Neural cell (in vitro differentiated cells): Measurements from ENCODE around the gene HRH1. TPM values are rescaled to one million over a fixed set of nuclear protein-coding genes. Genes with fewer than 3 reads are reported as not detected.

Experiments
- H2AFZ ChIP-seq: fragments of 200-600, 300-800 bp; sonication (generic), shearing (Covaris generic); 2 replicates; pipeline ENCODE4 v1.6.0; 2014; ENCODE audit warnings: low read depth, mild to moderate bottlenecking, antibody characterized with exemption, low read length, moderate library complexity
- H3F3A ChIP-seq: fragments of 200-600 bp; shearing (Covaris generic); 2 replicates; pipeline ENCODE4 v1.6.1; 2016; ENCODE audit warnings: mild to moderate bottlenecking, moderate library complexity, mixed read lengths, antibody characterized with exemption, low read length; ENCODE audit not compliant: insufficient read depth, poor library complexity, severe bottlenecking
- H3K27ac ChIP-seq: fragments of 200-600, 300-800 bp; sonication (generic), shearing (Covaris generic); 2 replicates; pipeline ENCODE4 v1.5.1; 2014; ENCODE audit warnings: mild to moderate bottlenecking, low read length, moderate library complexity
- H3K27me3 ChIP-seq: fragments of 300-800, 200-600 bp; sonication (generic), shearing (Covaris generic); 2 replicates; pipeline ENCODE4 v1.6.0; 2014; ENCODE audit warnings: mild to moderate bottlenecking, low read depth, low read length, moderate library complexity; ENCODE audit not compliant: insufficient read depth
- H3K36me3 ChIP-seq: fragments of 300-800, 200-600 bp; sonication (generic), shearing (Covaris generic); 2 replicates; pipeline ENCODE4 v1.5.1; 2014; ENCODE audit warnings: mild to moderate bottlenecking, antibody characterized with exemption, low read length, moderate library complexity; ENCODE audit not compliant: insufficient read depth
- H3K4me2 ChIP-seq: fragments of 300-800, 200-600 bp; sonication (generic), shearing (Covaris generic); 2 replicates; pipeline ENCODE4 v1.6.0; 2014; ENCODE audit warnings: mild to moderate bottlenecking, low read length
- H3K4me3 ChIP-seq: fragments of 300-800, 200-600 bp; sonication (generic), shearing (Covaris generic); 2 replicates; pipeline ENCODE4 v1.5.1; 2014; ENCODE audit warnings: mild to moderate bottlenecking, low read length, moderate library complexity
- H3K79me2 ChIP-seq: fragments of 200-600 bp; shearing (Covaris generic); replicated peaks from 2 replicates; pipeline ENCODE4 v1.6.0; 2014; ENCODE audit warnings: mild to moderate bottlenecking, low read length, moderate library complexity; ENCODE audit not compliant: insufficient read depth
- H3K9ac ChIP-seq: fragments of 300-800, 200-600 bp; sonication (generic), shearing (Covaris generic); 2 replicates; pipeline ENCODE4 v1.6.1; 2016; ENCODE audit warnings: mild to moderate bottlenecking, low read length, mixed read lengths
- H3K9me2 ChIP-seq: fragments of 200-600 bp; shearing (Covaris generic); 2 replicates; pipeline ENCODE4 v1.6.1; 2016; ENCODE audit warnings: mild to moderate bottlenecking, low read length, mixed read lengths; ENCODE audit not compliant: insufficient read depth
- H3K9me3 ChIP-seq: fragments of 200-600, 300-800 bp; sonication (generic), shearing (Covaris generic); 2 replicates; pipeline ENCODE4 v1.6.1; 2016; ENCODE audit warnings: mild to moderate bottlenecking, mixed run types, low read length, moderate library complexity, mixed read lengths
- H4K20me1 ChIP-seq: fragments of 200-600 bp; shearing (Covaris generic); 2 replicates; pipeline ENCODE4 v1.6.1; 2016; ENCODE audit warnings: mild to moderate bottlenecking, mixed run types; ENCODE audit not compliant: insufficient read depth
- CTCF ChIP-seq: fragments of 450-650 bp; IDR thresholded peaks from 2 replicates; pipeline ENCODE4 v1.5.1; 2014; ENCODE audit warnings: antibody characterized with exemption, mild to moderate bottlenecking, moderate library complexity; ENCODE audit not compliant: poor library complexity, severe bottlenecking
- EP300 ChIP-seq: fragments of 450-650 bp; conservative IDR thresholded peaks from 2 replicates; pipeline ENCODE4 v1.6.1; 2014; ENCODE audit warnings: antibody characterized with exemption, mild to moderate bottlenecking, moderate library complexity; ENCODE audit not compliant: poor library complexity, severe bottlenecking
- EZH2 ChIP-seq: fragments of 200-600, 300-800 bp; shearing (Covaris generic), sonication (generic); IDR thresholded peaks from 2 replicates; pipeline ENCODE4 v1.6.1; 2014; ENCODE audit warnings: antibody characterized with exemption, low read length, borderline replicate concordance, mild to moderate bottlenecking; ENCODE audit not compliant: insufficient read depth, poor library complexity, severe bottlenecking
- MXI1 ChIP-seq: fragments of 450-650 bp; conservative IDR thresholded peaks from 2 replicates; pipeline ENCODE4 v1.6.1; 2014; ENCODE audit warnings: antibody characterized with exemption, mild to moderate bottlenecking; ENCODE audit not compliant: poor library complexity, severe bottlenecking
- POLR2AphosphoS5 ChIP-seq: IDR thresholded peaks from 2 replicates; pipeline ENCODE4 v1.6.1; 2012
- RAD21 ChIP-seq: fragments of 450-650 bp; conservative IDR thresholded peaks from 2 replicates; pipeline ENCODE4 v1.6.1; 2014; ENCODE audit warnings: antibody characterized with exemption, mild to moderate bottlenecking, moderate library complexity
- REST ChIP-seq: IDR thresholded peaks from 2 replicates; pipeline ENCODE4 v1.6.1; 2012; ENCODE audit warnings: borderline replicate concordance
- SMC3 ChIP-seq: fragments of 450-650 bp; conservative IDR thresholded peaks from 2 replicates; pipeline ENCODE4 v1.6.1; 2014; ENCODE audit warnings: antibody characterized with exemption, mild to moderate bottlenecking, moderate library complexity; ENCODE audit not compliant: poor library complexity
- TAF1 ChIP-seq: IDR thresholded peaks from 2 replicates; pipeline ENCODE4 v1.6.1; 2012; ENCODE audit warnings: low read depth
- polyA plus RNA-seq: library from polyadenylated mRNA; depleted of rRNA; stranded (reverse); fragments of >200 nt; gene quantifications from 2 replicates; pipeline ENCODE4 v1.2.3, GENCODE V29; 2014

Gene HRH1
- polyA plus RNA-seq, 1 donor from 2014 or later = 0.06 TPM

GRCh38 chr3:11154953-11155325 lies 646 bp downstream of the HRH1 start:
- peak overlapping the region; percentile 34 for H3K9ac ChIP-seq
- no peaks in the 10 kb centered on the region for H3K9me2 ChIP-seq
- TF ChIP-seq SMC3 (no peak), EP300 (no peak)
- H3F3A ChIP-seq = no peaks in the 10 kb centered on the region
- H3K27ac ChIP-seq = no peak overlapping the region
- peak overlapping the region; percentile 68 for H3K4me3 ChIP-seq
- H3K27me3 ChIP-seq = peaks cover 46% of the 10 kb centered on the region
- H3K4me2 ChIP-seq = peak overlapping the region; percentile 54
- no peaks in the 10 kb centered on the region for H4K20me1 ChIP-seq
- H3K79me2 ChIP-seq = no peaks in the 10 kb centered on the region
- no peak overlapping the region for H2AFZ ChIP-seq
- H3K36me3 ChIP-seq = no peaks in the 10 kb centered on the region
- H3K9me3 ChIP-seq = no peaks in the 10 kb centered on the region

GRCh38 chr3:11155341-11156025 lies 1.2 kb downstream of the HRH1 start:
- TF ChIP-seq EZH2 = no peak
- TF ChIP-seq CTCF = peak; percentile 81
- no peak for TF ChIP-seq TAF1
- no peak for TF ChIP-seq REST
- TF ChIP-seq POLR2AphosphoS5 = no peak
- TF ChIP-seq RAD21 = peak; percentile 71
- TF ChIP-seq SMC3 = peak; percentile 81
- no peak for TF ChIP-seq MXI1
- TF ChIP-seq EP300 = no peak
- H3K27me3 ChIP-seq = peaks cover 46% of the 10 kb centered on the region
- no peaks in the 10 kb centered on the region for H3F3A ChIP-seq
- peak overlapping the region; percentile 34 for H3K9ac ChIP-seq
- H3K4me2 ChIP-seq = peak overlapping the region; percentile 54
- no peaks in the 10 kb centered on the region for H3K79me2 ChIP-seq
- H3K36me3 ChIP-seq = no peaks in the 10 kb centered on the region
- H3K4me3 ChIP-seq = peak overlapping the region; percentile 68
- no peaks in the 10 kb centered on the region for H3K9me2 ChIP-seq
- no peak overlapping the region for H3K27ac ChIP-seq
- no peak overlapping the region for H2AFZ ChIP-seq
- H4K20me1 ChIP-seq = no peaks in the 10 kb centered on the region
- H3K9me3 ChIP-seq = no peaks in the 10 kb centered on the region
